Neuron (in vitro differentiated cells): Measurements from ENCODE around the gene CFAP97D1.
A peak's percentile ranks its signal among the peaks of the same experiment; 100 is the strongest.

Experiments used
- H2AFZ ChIP-seq: one replicate; pipeline ENCODE4 v1.6.1; 2013; ENCODE audit warnings: low read depth, mild to moderate bottlenecking, inconsistent platforms, low read length, moderate library complexity
- H3K27me3 ChIP-seq: one replicate; pipeline ENCODE4 v1.6.1; 2013; ENCODE audit warnings: low read length; ENCODE audit not compliant: insufficient read depth
- H3K36me3 ChIP-seq: one replicate; pipeline ENCODE4 v1.6.1; 2013; ENCODE audit warnings: low read length; ENCODE audit not compliant: insufficient read depth
- H3K4me1 ChIP-seq: one replicate; pipeline ENCODE4 v1.6.1; 2013; ENCODE audit warnings: low read length; ENCODE audit not compliant: insufficient read depth
- H3K4me3 ChIP-seq: 2 replicates; pipeline ENCODE4 v1.5.1; 2013; ENCODE audit warnings: mild to moderate bottlenecking, low read length, moderate library complexity
- H3K9me3 ChIP-seq: one replicate; pipeline ENCODE4 v1.6.1; 2013; ENCODE audit warnings: low read length

The CFAP97D1 gene

GRCh38 chr17:43780135-43780534, at the start of gene CFAP97D1:
TSS of gene CFAP97D1 (plus strand) at chr17:43780435. CDS start at chr17:43780463, 28 bp downstream.
- H3K27me3 ChIP-seq = peaks cover 33% of the 10 kb centered on the region
- peaks cover 4% of the 10 kb centered on the region for H3K36me3 ChIP-seq
- H2AFZ ChIP-seq = peak within 1 kb of the TSS; percentile 92
- H3K9me3 ChIP-seq = no peaks in the 10 kb centered on the region
- peak within 1 kb of the TSS; percentile 68 for H3K4me3 ChIP-seq
- peaks cover 10% of the 10 kb centered on the region for H3K4me1 ChIP-seq

GRCh38 chr17:43732958-43733357, 47.3 kb upstream of the CFAP97D1 start:
- Histone ChIP-seq H3K27me3 (no peaks in the 10 kb centered on the region), H3K4me3 (no peak overlapping the region), H3K36me3 (no peaks in the 10 kb centered on the region), H3K9me3 (no peaks in the 10 kb centered on the region), H3K4me1 (peaks cover 2% of the 10 kb centered on the region), H2AFZ (no peak overlapping the region)

- Histone ChIP-seq H3K4me1 (peaks cover 2% of the 10 kb centered on the region), H2AFZ (no peak overlapping the region), H3K36me3 (no peaks in the 10 kb centered on the region), H3K9me3 (no peaks in the 10 kb centered on the region), H3K4me3 (no peak overlapping the region), H3K27me3 (no peaks in the 10 kb centered on the region)
These were observed 46.3 kb upstream of the CFAP97D1 start for GRCh38 chr17:43733956-43734355.

GRCh38 chr17:43734376-43734775, 45.9 kb upstream of the CFAP97D1 start:
- Histone ChIP-seq H3K27me3 (no peaks in the 10 kb centered on the region), H2AFZ (no peak overlapping the region), H3K36me3 (no peaks in the 10 kb centered on the region), H3K9me3 (no peaks in the 10 kb centered on the region), H3K4me3 (no peak overlapping the region), H3K4me1 (peaks cover 2% of the 10 kb centered on the region)

- H3K4me1 ChIP-seq = peaks cover 2% of the 10 kb centered on the region
- no peak overlapping the region for H2AFZ ChIP-seq
- H3K9me3 ChIP-seq = no peaks in the 10 kb centered on the region
- peaks cover 3% of the 10 kb centered on the region for H3K27me3 ChIP-seq
- H3K36me3 ChIP-seq = no peaks in the 10 kb centered on the region
- H3K4me3 ChIP-seq = no peak overlapping the region
These were observed 43.8 kb upstream of the CFAP97D1 start for GRCh38 chr17:43736389-43736788.

- H3K9me3 ChIP-seq = no peaks in the 10 kb centered on the region
- no peak overlapping the region for H2AFZ ChIP-seq
- H3K27me3 ChIP-seq = peaks cover 3% of the 10 kb centered on the region
- H3K4me1 ChIP-seq = peaks cover 1% of the 10 kb centered on the region
- H3K36me3 ChIP-seq = no peaks in the 10 kb centered on the region
- no peak overlapping the region for H3K4me3 ChIP-seq
These were observed 42.5 kb upstream of the CFAP97D1 start for GRCh38 chr17:43737722-43738121.

- Histone ChIP-seq H3K36me3 (no peaks in the 10 kb centered on the region), H2AFZ (no peak overlapping the region), H3K9me3 (no peaks in the 10 kb centered on the region), H3K4me1 (peaks cover 2% of the 10 kb centered on the region), H3K27me3 (peaks cover 14% of the 10 kb centered on the region), H3K4me3 (no peak overlapping the region)
These were observed 39.7 kb upstream of the CFAP97D1 start for GRCh38 chr17:43740541-43740940.

GRCh38 chr17:43741636-43742035, 38.6 kb upstream of the CFAP97D1 start:
- Histone ChIP-seq H3K27me3 (peaks cover 18% of the 10 kb centered on the region), H2AFZ (no peak overlapping the region), H3K9me3 (no peaks in the 10 kb centered on the region), H3K36me3 (no peaks in the 10 kb centered on the region), H3K4me3 (no peak overlapping the region), H3K4me1 (peaks cover 6% of the 10 kb centered on the region)

- no peaks in the 10 kb centered on the region for H3K36me3 ChIP-seq
- peaks cover 25% of the 10 kb centered on the region for H3K27me3 ChIP-seq
- H3K9me3 ChIP-seq = no peaks in the 10 kb centered on the region
- peaks cover 6% of the 10 kb centered on the region for H3K4me1 ChIP-seq
- no peak overlapping the region for H3K4me3 ChIP-seq
- no peak overlapping the region for H2AFZ ChIP-seq
These were observed 34.7 kb upstream of the CFAP97D1 start for GRCh38 chr17:43745541-43745940.

GRCh38 chr17:43750153-43750552, 30.1 kb upstream of the CFAP97D1 start:
- no peak overlapping the region for H2AFZ ChIP-seq
- peaks cover 43% of the 10 kb centered on the region for H3K27me3 ChIP-seq
- no peaks in the 10 kb centered on the region for H3K36me3 ChIP-seq
- H3K9me3 ChIP-seq = no peaks in the 10 kb centered on the region
- peaks cover 6% of the 10 kb centered on the region for H3K4me1 ChIP-seq
- no peak overlapping the region for H3K4me3 ChIP-seq

GRCh38 chr17:43753493-43754129, 26.6 kb upstream of the CFAP97D1 start:
- Histone ChIP-seq H3K36me3 (no peaks in the 10 kb centered on the region), H3K4me1 (no peaks in the 10 kb centered on the region), H2AFZ (no peak overlapping the region), H3K4me3 (no peak overlapping the region), H3K27me3 (peaks cover 49% of the 10 kb centered on the region), H3K9me3 (no peaks in the 10 kb centered on the region)

- H3K4me3 ChIP-seq = no peak overlapping the region
- peaks cover 42% of the 10 kb centered on the region for H3K27me3 ChIP-seq
These were observed 25.3 kb upstream of the CFAP97D1 start for GRCh38 chr17:43754947-43755346.

GRCh38 chr17:43755389-43755875, 24.8 kb upstream of the CFAP97D1 start:
- Histone ChIP-seq H3K36me3 (no peaks in the 10 kb centered on the region), H3K9me3 (no peaks in the 10 kb centered on the region), H3K4me1 (peaks cover 4% of the 10 kb centered on the region), H3K4me3 (no peak overlapping the region), H3K27me3 (peaks cover 42% of the 10 kb centered on the region), H2AFZ (no peak overlapping the region)

More at GRCh38 chr17:43754947-43755346, 25.3 kb upstream of the CFAP97D1 start:
- Histone ChIP-seq H3K4me1 (peaks cover under 1% of the 10 kb centered on the region), H3K9me3 (no peaks in the 10 kb centered on the region), H2AFZ (no peak overlapping the region), H3K36me3 (no peaks in the 10 kb centered on the region)

GRCh38 chr17:43756201-43756600, 24.0 kb upstream of the CFAP97D1 start:
- Histone ChIP-seq H3K27me3 (peaks cover 40% of the 10 kb centered on the region), H3K9me3 (no peaks in the 10 kb centered on the region), H3K4me3 (no peak overlapping the region), H2AFZ (no peak overlapping the region), H3K36me3 (no peaks in the 10 kb centered on the region), H3K4me1 (peaks cover 4% of the 10 kb centered on the region)
